Liver (tissue), 9 donors: Measurements from ENCODE around the gene DNAH6. TPM values are rescaled to one million over a fixed set of nuclear protein-coding genes. Genes with fewer than 3 reads are reported as not detected.

ENCODE experiments used
- DNase-seq: peaks from one replicate; pipeline ENCODE4 v3.0.0-alpha.2; 2017; ENCODE audit warnings: low spot score
- H3K27ac ChIP-seq, 2 donors: one replicate each; pipeline ENCODE4 v1.7.0; 2013; ENCODE audit warnings: inconsistent platforms in 2 of 2, low read length in 2 of 2, control low read depth in 1 of 2, low read depth in 1 of 2, mild to moderate bottlenecking in 1 of 2
- H3K27me3 ChIP-seq, 4 donors: one replicate each; pipeline versions ENCODE4 v1.6.1 to v1.7.0; 2013; ENCODE audit warnings: low read length in 3 of 4, inconsistent platforms in 1 of 4, mild to moderate bottlenecking in 1 of 4, moderate library complexity in 1 of 4; ENCODE audit not compliant: control insufficient read depth in 4 of 4, insufficient read depth in 4 of 4
- H3K36me3 ChIP-seq, 4 donors: one replicate each; pipeline versions ENCODE4 v1.6.1 to v1.7.0; 2013; ENCODE audit warnings: low read length in 3 of 4, mild to moderate bottlenecking in 3 of 4, low read depth in 1 of 4, moderate library complexity in 1 of 4; ENCODE audit not compliant: control insufficient read depth in 4 of 4, insufficient read depth in 3 of 4
- H3K4me1 ChIP-seq, 4 donors: one replicate each; pipeline versions ENCODE4 v1.6.1 to v1.7.0; 2013; ENCODE audit warnings: low read length in 3 of 4, mild to moderate bottlenecking in 3 of 4, moderate library complexity in 1 of 4; ENCODE audit not compliant: control insufficient read depth in 4 of 4, insufficient read depth in 4 of 4
- H3K4me3 ChIP-seq, 3 donors: one replicate each; pipeline versions ENCODE4 v1.6.1 to v1.7.0; 2013; ENCODE audit warnings: low read length in 3 of 3, control low read depth in 1 of 3, low read depth in 1 of 3, mild to moderate bottlenecking in 1 of 3
- H3K9ac ChIP-seq, 2 donors: one replicate each; pipeline ENCODE4 v1.7.0; 2013; ENCODE audit warnings: low read length in 2 of 2, mild to moderate bottlenecking in 2 of 2, moderate library complexity in 2 of 2, control low read depth in 1 of 2, low read depth in 1 of 2
- H3K9me3 ChIP-seq, 4 donors: one replicate each; pipeline versions ENCODE4 v1.6.1 to v1.7.0; 2013; ENCODE audit warnings: low read length in 3 of 4; ENCODE audit not compliant: control insufficient read depth in 4 of 4
- EGR1 ChIP-seq, 2 donors: IDR thresholded peaks; 2 replicates each; pipeline ENCODE4 v1.6.1; 2016 to 2018; ENCODE audit warnings: antibody characterized with exemption in 2 of 2, low read depth in 2 of 2
- FOXA1 ChIP-seq: IDR thresholded peaks from 2 replicates; pipeline ENCODE4 v1.6.1; 2016; ENCODE audit warnings: antibody characterized with exemption
- FOXA2 ChIP-seq: IDR thresholded peaks from 2 replicates; pipeline ENCODE4 v1.6.1; 2016; ENCODE audit warnings: antibody characterized with exemption
- HNF4A ChIP-seq, 2 donors: conservative IDR thresholded peaks; 2 replicates each; pipeline ENCODE4 v1.6.1; 2016; ENCODE audit warnings: antibody characterized with exemption in 2 of 2, mild to moderate bottlenecking in 2 of 2
- HNF4G ChIP-seq: IDR thresholded peaks from 2 replicates; pipeline ENCODE4 v1.6.1; 2016; ENCODE audit warnings: antibody characterized with exemption
- JUND ChIP-seq, 2 donors: IDR thresholded peaks; 2 replicates each; pipeline ENCODE4 v1.6.1; 2016; ENCODE audit warnings: antibody characterized with exemption in 2 of 2
- NR2F2 ChIP-seq: IDR thresholded peaks from 2 replicates; pipeline ENCODE4 v1.6.1; 2016; ENCODE audit warnings: antibody characterized with exemption
- RAD21 ChIP-seq, 2 donors: IDR thresholded peaks; 2 replicates each; pipeline ENCODE4 v1.6.1; 2016; ENCODE audit warnings: antibody characterized with exemption in 2 of 2, mild to moderate bottlenecking in 2 of 2
- REST ChIP-seq: IDR thresholded peaks from 2 replicates; pipeline ENCODE4 v1.6.1; 2016; ENCODE audit warnings: antibody characterized with exemption, mild to moderate bottlenecking
- SP1 ChIP-seq: IDR thresholded peaks from 2 replicates; pipeline ENCODE4 v1.6.1; 2018; ENCODE audit warnings: antibody characterized with exemption, mild to moderate bottlenecking
- TAF1 ChIP-seq: conservative IDR thresholded peaks from 2 replicates; pipeline ENCODE4 v1.6.1; 2016; ENCODE audit warnings: antibody characterized with exemption, mild to moderate bottlenecking
- WGBS: extraction: QIAGEN DNeasy Blood & Tissue Kit; methylation state at CpG from one replicate; pipeline ENCODE4 v1.1.7; 2013; 5-methylcytosine and 5-hydroxymethylcytosine counted together
- polyA plus RNA-seq, 2 donors: library from polyadenylated mRNA; stranded (reverse) in 1 of 2; unstranded in 1 of 2; fragments of 200-250 nt in 1 of 2; fragments of >200 nt in 1 of 2; fragmentation: Nextera tagmentation in 1 of 2; extraction: Ambion mirVana in 1 of 2; gene quantifications; one replicate each; pipeline versions ENCODE4 v1.2.1 to v1.2.3, GENCODE V29; 2013 to 2015
- total RNA-seq, 2 donors: library from RNA; depleted of rRNA; stranded (reverse); fragments of >200 nt; gene quantifications; one replicate each; pipeline ENCODE4 v1.2.3, GENCODE V29; 2014
- TF ChIP-seq, protein P1 (sequence below): IDR thresholded peaks from 2 replicates; pipeline ENCODE4 v1.6.1; 2016; ENCODE audit warnings: antibody characterized with exemption
- TF ChIP-seq, protein P2 (sequence below): IDR thresholded peaks from 2 replicates; pipeline ENCODE4 v1.6.1; 2016; ENCODE audit warnings: antibody characterized with exemption
- TF ChIP-seq, protein P3 (sequence below): fragments of 150-350 bp; IDR thresholded peaks from 2 replicates; pipeline ENCODE4 v1.5.1; 2017; ENCODE audit warnings: improper control_type of control experiment, low read depth, low read length; ENCODE audit not compliant: missing input control
- donor health status: healthy.
- donor health status: healthy.
- donor health status: healthy.
- donor health status: healthy.
- donor health status: healthy.

DNAH6 gene
- total and polyA plus RNA-seq, 4 donors, result 0.32 to 1.6 (median 0.59) TPM

GRCh38 chr2:84686783-84687476 is 170.6 kb downstream of the DNAH6 start (continued):
- TF ChIP-seq REST, result peak; percentile 29
- TF ChIP-seq FOXA2, result no peak
- TF ChIP-seq SP1, result peak; percentile 61
- TF ChIP-seq, protein P1, sequence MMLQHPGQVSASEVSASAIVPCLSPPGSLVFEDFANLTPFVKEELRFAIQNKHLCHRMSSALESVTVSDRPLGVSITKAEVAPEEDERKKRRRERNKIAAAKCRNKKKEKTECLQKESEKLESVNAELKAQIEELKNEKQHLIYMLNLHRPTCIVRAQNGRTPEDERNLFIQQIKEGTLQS, result peak; percentile 13
- TF ChIP-seq, protein P2, sequence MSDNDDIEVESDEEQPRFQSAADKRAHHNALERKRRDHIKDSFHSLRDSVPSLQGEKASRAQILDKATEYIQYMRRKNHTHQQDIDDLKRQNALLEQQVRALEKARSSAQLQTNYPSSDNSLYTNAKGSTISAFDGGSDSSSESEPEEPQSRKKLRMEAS, result no peak
- TF ChIP-seq HNF4G, result peak; percentile 17

- Histone ChIP-seq H3K27ac (peak overlapping the region in 1 of 2 donors; percentile 45), H3K27me3 (no peaks in the 10 kb centered on the region)
- WGBS, result 47% methylated on average over 10 of the region's 10 CpGs
Measured at GRCh38 chr2:84687498-84688149, 171.3 kb downstream of the DNAH6 start.

DNA sequence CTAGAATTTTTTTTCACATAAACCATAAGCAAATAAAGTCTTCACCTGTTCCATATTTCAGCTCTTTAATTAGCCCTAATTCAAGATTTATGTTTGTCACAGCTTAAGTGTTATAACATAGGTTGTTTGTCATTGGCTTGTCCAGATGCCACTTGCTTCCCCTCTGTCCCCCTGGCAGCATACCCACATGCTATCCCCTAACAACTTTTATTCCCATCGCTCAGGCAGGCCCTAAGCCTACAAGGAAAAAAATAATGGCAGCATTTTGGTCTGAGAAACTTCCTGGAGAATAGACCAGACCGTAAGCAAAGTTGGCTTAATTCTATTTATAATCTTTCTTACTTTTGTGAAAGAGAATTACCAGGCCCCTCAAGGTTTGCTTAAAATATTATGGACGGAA is 173.9 kb downstream of the DNAH6 start:
- TF ChIP-seq HNF4A (conservative IDR thresholded peaks at IDR 0.05) (no peak), EGR1 (IDR thresholded peaks at IDR 0.05; ENCODE audit: low read depth in 2 of 2) (no peak), NR2F2 (no peak), FOXA1 (no peak), HNF4G (no peak), JUND (IDR thresholded peaks at IDR 0.05) (no peak), TAF1 (no peak), RAD21 (IDR thresholded peaks at IDR 0.05) (no peak)
- TF ChIP-seq, protein P1, result no peak
- TF ChIP-seq, protein P3, sequence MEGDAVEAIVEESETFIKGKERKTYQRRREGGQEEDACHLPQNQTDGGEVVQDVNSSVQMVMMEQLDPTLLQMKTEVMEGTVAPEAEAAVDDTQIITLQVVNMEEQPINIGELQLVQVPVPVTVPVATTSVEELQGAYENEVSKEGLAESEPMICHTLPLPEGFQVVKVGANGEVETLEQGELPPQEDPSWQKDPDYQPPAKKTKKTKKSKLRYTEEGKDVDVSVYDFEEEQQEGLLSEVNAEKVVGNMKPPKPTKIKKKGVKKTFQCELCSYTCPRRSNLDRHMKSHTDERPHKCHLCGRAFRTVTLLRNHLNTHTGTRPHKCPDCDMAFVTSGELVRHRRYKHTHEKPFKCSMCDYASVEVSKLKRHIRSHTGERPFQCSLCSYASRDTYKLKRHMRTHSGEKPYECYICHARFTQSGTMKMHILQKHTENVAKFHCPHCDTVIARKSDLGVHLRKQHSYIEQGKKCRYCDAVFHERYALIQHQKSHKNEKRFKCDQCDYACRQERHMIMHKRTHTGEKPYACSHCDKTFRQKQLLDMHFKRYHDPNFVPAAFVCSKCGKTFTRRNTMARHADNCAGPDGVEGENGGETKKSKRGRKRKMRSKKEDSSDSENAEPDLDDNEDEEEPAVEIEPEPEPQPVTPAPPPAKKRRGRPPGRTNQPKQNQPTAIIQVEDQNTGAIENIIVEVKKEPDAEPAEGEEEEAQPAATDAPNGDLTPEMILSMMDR, result no peak
- Histone ChIP-seq H3K4me1 (peaks cover 0 to 15% (median 9%) of the 10 kb centered on the region in 4 donors), H3K27ac (no peak overlapping the region), H3K36me3 (peaks cover 0 to 3% (median 0%) of the 10 kb centered on the region in 4 donors), H3K9ac (no peak overlapping the region), H3K4me3 (no peak overlapping the region), H3K9me3 (no peaks in the 10 kb centered on the region), H3K27me3 (no peaks in the 10 kb centered on the region)
- no peak for DNase-seq
- 85% methylated on average over 3 of the region's 3 CpGs for WGBS

More at GRCh38 chr2:84687498-84688149, 171.3 kb downstream of the DNAH6 start:
- DNase-seq, result no peak
- Histone ChIP-seq H3K4me1 (peaks cover 0 to 15% (median 9%) of the 10 kb centered on the region in 4 donors), H3K9me3 (no peaks in the 10 kb centered on the region), H3K36me3 (no peaks in the 10 kb centered on the region), H3K4me3 (peak overlapping the region; percentile 37 to 43 (median 38)), H3K9ac (peak overlapping the region in 1 of 2 donors; percentile 67)
- TF ChIP-seq FOXA2, result peak; percentile 15
- no peak for TF ChIP-seq HNF4A (conservative IDR thresholded peaks at IDR 0.05)
